Activated CD8-positive, alpha-beta memory T cell treated with anti-CD3 and anti-CD28 coated beads, Interleukin-2, amount 50 U/mL, for 4 hours (primary cell): ENCODE measurements around the gene FHOD3.

ENCODE experiments used
- DNase-seq: peaks from one replicate; pipeline ENCODE4 v3.0.0-alpha.2; 2020

FHOD3 gene

DNA sequence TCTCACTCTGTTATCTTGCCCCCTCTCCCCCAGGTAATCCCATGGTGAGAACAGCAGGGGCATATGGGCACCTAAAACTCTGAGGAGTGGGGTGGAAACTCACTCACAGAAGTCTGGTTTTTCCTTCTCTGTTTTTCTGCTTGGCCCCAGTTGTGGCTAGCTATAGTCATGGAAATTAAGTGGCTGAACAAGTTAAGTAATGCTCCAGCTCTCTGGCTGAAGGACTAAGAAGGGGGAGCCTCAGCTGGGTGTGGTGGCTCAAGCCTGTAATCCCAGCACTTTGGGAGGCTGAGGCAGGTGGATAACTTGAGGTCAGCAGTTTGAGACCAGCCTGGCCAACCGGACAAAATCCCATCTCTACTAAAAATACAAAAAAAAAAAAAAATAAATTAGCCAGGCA lies 270.3 kb downstream of the FHOD3 start:
- no peak for DNase-seq

GRCh38 chr18:36568487-36568886 lies 271.0 kb downstream of the FHOD3 start:
- no peak for DNase-seq

GRCh38 chr18:36572135-36572856 lies 274.8 kb downstream of the FHOD3 start:
- DNase-seq, result no peak

- DNase-seq, result no peak
These were observed 278.8 kb downstream of the FHOD3 start for GRCh38 chr18:36576339-36576738.

- DNase-seq, result no peak
These were observed 281.6 kb downstream of the FHOD3 start for GRCh38 chr18:36578871-36579710.

GRCh38 chr18:36580266-36580665 lies 282.8 kb downstream of the FHOD3 start:
- no peak for DNase-seq

DNA sequence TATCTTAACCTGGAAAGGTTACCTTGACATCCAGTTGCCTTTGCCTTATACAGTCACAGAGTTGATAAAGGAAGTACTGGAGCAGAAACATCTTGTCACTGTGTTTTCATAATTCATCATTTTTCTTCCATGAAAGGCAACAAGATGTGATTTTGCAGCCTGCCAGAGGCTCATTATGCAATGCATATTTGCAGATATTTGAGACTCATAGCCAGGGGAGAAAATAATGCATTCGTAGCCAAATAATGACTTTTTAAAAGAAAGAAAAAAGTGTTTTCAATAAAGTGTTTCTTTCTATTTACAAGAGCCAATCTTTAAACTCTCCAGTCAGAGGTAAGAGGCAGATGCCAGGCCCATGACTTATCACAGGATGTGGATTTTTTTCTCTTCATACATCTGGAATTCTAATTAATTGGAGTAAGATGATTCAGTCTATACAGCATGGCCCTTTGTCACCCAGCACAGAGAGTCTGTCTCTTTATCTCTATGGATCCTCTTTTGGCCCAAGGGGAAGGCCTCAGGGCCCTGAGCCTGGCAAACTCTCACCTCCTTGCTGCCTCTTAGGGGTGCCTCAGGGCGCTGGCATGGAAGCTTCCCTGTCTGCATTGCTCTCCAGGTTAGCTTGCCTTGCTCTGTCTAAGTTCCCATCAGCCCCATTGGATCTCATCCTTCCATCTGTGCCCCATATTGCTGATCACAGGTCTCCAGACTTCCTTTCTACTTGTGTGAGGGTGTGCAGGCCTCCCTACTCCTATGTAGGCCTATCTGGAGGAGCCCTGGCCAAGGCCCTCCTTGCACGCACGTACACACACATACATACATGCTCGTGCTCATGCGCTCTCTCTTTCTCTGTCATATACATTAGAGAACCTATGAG lies 283.6 kb downstream of the FHOD3 start:
- DNase-seq, result no peak

DNA sequence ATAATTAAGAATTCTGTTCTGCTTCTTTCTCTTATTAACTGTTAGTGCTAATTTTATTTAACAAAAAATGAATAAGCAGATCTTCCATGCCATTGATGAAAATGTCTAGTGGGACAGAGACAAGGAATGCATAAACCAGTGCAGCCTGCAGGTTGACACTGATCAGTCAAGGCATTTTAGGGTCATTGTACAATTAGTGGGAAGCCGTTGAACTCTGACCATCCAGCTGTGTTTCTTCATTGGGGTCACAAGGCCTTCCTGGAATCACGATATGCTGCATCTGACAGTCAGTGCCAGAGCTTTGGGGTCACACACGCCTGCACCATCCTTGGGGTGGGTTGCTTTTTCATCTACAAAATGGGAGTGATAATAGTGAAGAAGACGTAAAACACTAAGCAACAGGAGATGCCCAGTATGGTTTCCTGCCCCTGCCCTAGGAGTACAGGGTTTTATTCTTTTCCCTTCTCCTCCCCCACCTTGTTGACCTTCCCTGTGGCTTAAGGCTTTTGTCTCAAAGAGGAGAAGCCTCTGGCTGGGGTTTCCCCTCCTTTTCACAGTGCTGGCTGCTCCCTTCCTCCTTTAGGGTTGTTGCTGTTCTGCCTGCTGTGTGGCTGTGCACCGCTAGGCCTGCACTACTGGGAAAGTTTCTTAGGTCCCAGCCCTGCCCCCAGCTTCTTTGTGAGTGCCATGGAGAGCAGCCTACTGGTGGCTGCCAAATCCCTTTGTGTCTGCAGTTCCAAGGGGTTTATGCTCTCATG lies 285.7 kb downstream of the FHOD3 start:
- DNase-seq, result no peak

DNA sequence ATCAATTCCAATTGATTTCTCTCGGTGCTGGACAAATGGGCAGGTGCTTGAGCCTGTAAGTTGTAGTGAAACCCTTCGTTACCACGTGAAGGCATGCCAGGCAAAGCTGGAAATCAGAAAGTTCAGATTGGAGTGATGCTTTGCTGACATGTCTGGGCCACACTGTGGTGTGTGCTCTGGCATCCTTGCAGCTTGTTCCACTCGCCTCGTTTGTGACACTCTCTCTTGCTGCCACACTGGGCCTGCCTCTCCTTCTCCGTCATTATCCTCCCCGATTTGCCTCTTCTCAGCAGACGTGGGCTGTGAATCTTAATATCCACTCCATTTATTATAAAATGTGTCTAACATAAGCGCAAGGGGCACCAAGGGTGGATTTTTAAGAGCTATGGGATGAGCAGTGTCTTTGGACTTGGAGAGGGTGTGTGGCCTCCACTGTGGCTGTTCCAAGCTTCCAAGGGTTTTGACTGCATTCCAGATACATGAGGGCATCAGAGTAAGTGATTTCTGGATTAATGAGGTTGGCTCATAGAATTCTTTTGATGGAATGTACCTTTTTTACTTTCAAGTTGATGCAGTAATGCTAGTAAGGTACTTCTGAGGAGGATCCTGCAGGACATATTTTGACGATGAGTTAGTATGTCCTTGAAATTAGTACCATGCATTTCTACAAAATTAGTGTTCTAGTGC lies 292.5 kb downstream of the FHOD3 start:
- no peak for DNase-seq

GRCh38 chr18:36590621-36591580 lies 293.4 kb downstream of the FHOD3 start:
- no peak for DNase-seq

DNA sequence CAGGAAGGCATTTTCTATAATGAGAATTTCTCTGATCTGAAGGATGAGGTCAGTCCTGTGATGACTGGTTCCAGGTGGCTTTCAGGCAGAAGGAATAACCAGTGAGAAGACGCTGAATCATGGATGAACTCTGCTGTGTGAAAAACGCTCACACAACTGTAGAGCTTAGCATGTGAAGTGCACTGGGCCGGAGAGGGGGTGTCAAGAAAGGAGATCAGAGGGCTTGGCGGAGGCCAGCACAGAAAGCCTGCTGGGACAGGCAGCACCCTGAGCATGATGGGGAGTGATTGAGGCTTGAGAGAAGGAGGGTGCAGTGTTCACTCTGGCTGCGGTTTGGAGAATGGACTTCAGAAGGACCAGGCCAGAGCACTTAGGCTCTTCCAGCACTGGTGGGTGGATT lies 294.8 kb downstream of the FHOD3 start:
- no peak for DNase-seq

- DNase-seq, result no peak
These were observed 295.5 kb downstream of the FHOD3 start for GRCh38 chr18:36593001-36593400.

- DNase-seq, result no peak
These were observed 296.1 kb downstream of the FHOD3 start for GRCh38 chr18:36593641-36594040.

DNA sequence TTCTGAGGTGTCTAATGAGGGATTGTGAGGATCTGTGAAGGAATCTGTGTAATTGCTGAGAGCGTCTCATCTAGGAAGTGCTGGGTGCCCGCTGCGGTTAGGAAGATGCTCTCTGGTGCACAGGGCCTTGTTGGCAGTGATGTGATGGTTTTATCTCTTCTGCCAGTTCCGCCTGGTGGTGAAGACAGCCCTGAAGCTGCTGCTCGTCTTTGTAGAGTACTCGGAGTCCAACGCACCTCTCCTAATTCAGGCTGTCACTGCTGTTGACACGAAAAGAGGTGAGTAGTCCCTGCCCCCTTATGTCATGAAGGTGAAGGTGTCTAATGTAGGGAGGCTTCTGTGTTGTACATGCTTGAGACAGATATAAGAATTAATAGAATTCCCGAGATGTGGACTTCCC lies 297.1 kb downstream of the FHOD3 start:
- DNase-seq, result no peak

DNA sequence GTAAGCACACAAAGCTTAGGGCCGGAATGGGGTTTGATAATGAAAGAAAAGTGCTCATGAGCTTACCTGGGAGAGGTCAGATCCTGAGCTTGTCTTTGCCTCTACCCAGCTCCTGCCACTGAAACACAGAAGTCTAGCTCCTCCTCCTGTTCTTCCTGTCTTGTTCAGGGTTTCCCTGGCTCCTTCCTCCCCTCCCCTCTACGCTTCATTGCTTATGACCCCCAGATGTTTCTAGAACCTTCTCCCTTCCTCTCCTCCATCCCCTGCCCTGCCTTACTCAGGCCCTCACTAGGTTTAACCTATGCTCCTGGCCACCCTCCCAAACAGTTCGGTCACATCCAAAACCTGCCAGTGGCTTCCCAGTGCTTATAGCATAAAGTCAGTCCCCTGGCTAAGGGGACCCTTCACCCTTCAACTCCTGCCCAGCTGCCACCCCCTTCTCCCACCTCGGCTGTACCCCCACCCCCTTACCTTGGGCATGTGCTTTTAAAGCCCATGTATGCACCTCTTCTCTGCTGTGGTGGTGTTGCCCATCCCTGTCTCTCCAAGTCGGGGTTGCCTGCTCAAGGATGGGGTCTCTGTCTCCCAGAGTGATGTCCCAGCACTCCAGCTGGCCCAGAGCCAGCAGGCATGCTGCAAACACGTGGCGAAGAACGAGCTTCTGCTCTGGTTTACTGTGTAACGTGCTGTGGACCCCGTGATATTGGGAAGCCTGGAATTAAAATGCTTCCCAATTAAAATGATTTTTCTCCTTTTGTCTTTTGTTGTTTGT lies 297.7 kb downstream of the FHOD3 start:
- DNase-seq, result no peak

GRCh38 chr18:36595818-36596215 lies 298.3 kb downstream of the FHOD3 start:
- DNase-seq, result no peak

GRCh38 chr18:36597636-36598035 lies 300.1 kb downstream of the FHOD3 start:
- no peak for DNase-seq

- DNase-seq, result no peak
These were observed 303.0 kb downstream of the FHOD3 start for GRCh38 chr18:36600548-36600947.

- no peak for DNase-seq
These were observed 303.8 kb downstream of the FHOD3 start for GRCh38 chr18:36601316-36601715.

- no peak for DNase-seq
These were observed 304.6 kb downstream of the FHOD3 start for GRCh38 chr18:36602071-36602470.
